Thymus (tissue), 11 donors: ENCODE results near the gene DLEC1. TPM values are rescaled to one million over a fixed set of nuclear protein-coding genes. Genes with fewer than 3 reads are reported as not detected.

Experiments used
- DNase-seq, 9 donors: peaks; one replicate each; pipeline ENCODE4 v3.0.0-alpha.2; 2013; ENCODE audit warnings: low spot score in 9 of 9, low read depth in 6 of 9, missing footprints in 1 of 9
- H3K27ac ChIP-seq, 2 donors: one replicate each; pipeline ENCODE4 v1.5.1; 2013; ENCODE audit warnings: control low read depth in 1 of 2, low read depth in 1 of 2, low read length in 1 of 2, mild to moderate bottlenecking in 1 of 2, moderate library complexity in 1 of 2
- H3K27me3 ChIP-seq, 2 donors: one replicate each; pipeline ENCODE4 v1.5.1; 2013; ENCODE audit warnings: low read length in 1 of 2; ENCODE audit not compliant: control insufficient read depth in 2 of 2, insufficient read depth in 1 of 2
- H3K36me3 ChIP-seq, 2 donors: one replicate each; pipeline ENCODE4 v1.5.1; 2013; ENCODE audit warnings: low read length in 1 of 2, mild to moderate bottlenecking in 1 of 2, moderate library complexity in 1 of 2; ENCODE audit not compliant: control insufficient read depth in 2 of 2, insufficient read depth in 2 of 2
- H3K4me1 ChIP-seq, 2 donors: one replicate each; pipeline ENCODE4 v1.5.1; 2013; ENCODE audit warnings: low read length in 2 of 2; ENCODE audit not compliant: control insufficient read depth in 2 of 2, insufficient read depth in 2 of 2
- H3K4me3 ChIP-seq, 2 donors: one replicate each; pipeline ENCODE4 v1.5.1; 2013; ENCODE audit warnings: low read length in 2 of 2, control low read depth in 1 of 2, mild to moderate bottlenecking in 1 of 2
- H3K9me3 ChIP-seq, 2 donors: one replicate each; pipeline ENCODE4 v1.5.1; 2013; ENCODE audit warnings: low read length in 1 of 2, mild to moderate bottlenecking in 1 of 2; ENCODE audit not compliant: control insufficient read depth in 2 of 2, insufficient read depth in 1 of 2
- WGBS: extraction: QIAGEN DNeasy Blood & Tissue Kit; methylation state at CpG from one replicate; pipeline ENCODE4 v1.1.7; 2013; 5-methylcytosine and 5-hydroxymethylcytosine counted together
- polyA plus RNA-seq: library from polyadenylated mRNA; stranded (reverse); fragments of 200-250 nt; gene quantifications from one replicate; pipeline ENCODE4 v1.2.3, GENCODE V29; 2013
- total RNA-seq: library from RNA; stranded (reverse); fragments of 120-200 nt; gene quantifications from one replicate; pipeline ENCODE4 v1.2.4, GENCODE V29; 2013
- donor health status: healthy.

Gene DLEC1
- total and polyA plus RNA-seq, 2 donors = 0.09 to 0.52 TPM

DNA sequence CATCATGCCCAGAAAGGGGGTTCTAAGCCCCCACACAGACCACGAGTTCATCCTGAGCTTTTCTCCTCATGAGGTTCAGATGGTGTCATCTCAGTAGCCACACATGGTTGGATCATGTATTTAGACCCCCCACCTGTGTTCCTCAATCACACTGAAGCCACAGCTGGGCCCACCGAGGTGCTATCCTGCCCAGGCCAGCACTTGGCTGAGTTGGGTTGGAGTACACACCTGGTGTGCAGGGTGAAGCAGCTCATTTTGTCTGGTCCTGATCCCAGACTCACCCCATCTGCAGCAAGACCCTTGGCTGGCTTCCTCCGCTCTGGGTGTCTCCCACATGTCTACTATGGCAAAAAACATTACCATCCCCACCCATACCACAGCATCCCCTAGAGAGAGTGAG is 56.0 kb downstream of the DLEC1 start:
- DNase-seq = no peak
- Histone ChIP-seq H3K9me3 (no peaks in the 10 kb centered on the region), H3K4me1 (no peaks in the 10 kb centered on the region), H3K36me3 (no peaks in the 10 kb centered on the region), H3K27me3 (peaks cover 0 to 2% of the 10 kb centered on the region in 2 donors), H3K4me3 (no peak overlapping the region), H3K27ac (no peak overlapping the region)
- WGBS = 96% methylated on average over 3 of the region's 3 CpGs

DNA sequence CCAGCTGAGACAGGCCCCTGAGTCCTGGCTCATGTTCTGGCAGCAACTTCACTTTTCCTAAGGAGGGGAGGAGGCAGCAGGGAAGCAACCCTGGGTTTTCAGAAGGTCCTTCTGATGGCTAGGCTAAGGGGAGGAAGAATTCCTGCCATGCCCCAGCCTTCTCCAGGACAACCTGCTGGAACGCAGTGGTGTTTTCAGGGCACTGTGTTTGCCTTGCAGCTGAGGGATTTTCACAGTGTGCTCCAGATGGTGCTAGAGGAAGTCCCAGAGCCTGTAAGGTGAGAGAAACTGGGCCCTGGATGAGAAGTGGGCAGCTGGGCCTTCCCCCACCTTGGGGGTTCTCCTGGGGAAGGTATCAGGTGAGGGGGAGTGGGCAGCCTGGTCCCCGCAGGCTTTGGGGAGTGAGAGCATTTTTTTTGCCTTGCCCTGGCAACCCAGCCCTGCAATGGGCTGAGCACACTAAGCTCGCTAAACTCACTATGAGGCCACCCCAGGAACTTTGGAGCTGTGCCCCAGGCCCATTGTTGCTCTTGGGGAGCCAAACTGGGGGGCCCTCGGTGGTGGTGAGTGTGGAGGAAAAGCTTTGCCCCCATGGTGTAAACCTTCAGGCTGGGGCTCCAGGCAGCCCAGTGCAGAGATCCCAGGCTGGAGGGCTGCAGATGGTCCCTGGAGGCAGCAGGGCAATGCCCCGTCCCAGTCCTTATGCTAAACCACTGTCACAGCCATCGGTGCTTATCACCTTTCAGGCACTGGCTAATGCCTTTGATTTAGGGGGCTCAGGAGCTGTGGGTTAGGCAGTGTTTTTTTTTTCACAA is 56.9 kb downstream of the DLEC1 start:
- Histone ChIP-seq H3K36me3 (no peaks in the 10 kb centered on the region), H3K9me3 (no peaks in the 10 kb centered on the region), H3K4me1 (no peaks in the 10 kb centered on the region), H3K4me3 (no peak overlapping the region), H3K27me3 (peaks cover 0 to 2% of the 10 kb centered on the region in 2 donors), H3K27ac (no peak overlapping the region)
- DNase-seq = no peak
- 95% methylated on average over 6 of the region's 6 CpGs for WGBS

DNA sequence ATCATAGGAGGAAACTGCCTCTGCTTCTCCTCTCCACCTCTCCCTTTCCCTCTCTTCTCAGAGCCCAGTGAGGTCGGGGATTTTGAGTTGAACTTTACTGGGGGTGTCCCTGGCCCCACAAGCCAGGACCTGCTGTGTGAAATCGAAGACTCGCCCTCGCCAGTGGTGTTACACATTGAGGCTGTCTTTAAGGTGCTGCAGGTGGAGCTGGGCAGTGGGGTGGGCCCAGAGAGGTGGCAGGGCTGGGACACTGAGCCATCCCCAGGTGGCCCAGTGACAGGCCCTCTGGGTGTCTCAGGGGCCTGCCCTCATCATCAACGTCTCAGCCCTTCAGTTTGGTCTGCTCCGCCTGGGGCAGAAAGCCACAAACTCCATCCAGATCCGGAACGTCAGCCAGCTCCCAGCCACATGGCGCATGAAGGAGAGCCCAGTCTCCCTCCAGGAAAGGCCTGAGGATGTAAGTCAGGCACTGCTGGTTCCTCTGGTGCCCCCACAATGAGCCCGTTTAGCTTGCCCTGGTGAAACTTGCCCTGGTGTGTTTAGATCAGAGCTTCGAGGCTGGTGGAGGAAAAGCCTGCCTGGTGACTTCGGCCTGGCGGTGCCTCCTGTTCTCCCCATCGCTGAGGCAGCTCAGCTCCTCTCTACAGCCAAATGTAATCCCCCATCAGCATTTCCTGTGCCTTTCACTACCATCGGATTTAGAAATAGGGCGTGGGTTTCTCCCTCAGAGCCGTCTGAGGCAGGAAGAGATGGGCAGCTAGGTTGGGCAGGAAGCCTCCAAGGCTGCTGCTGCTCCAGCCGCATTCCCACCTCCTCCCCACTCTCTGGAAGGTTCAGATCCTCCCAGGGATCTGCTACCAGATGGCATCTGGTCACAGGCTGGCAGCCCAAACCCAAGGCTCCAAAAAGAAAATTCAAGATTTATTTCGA is 58.7 kb downstream of the DLEC1 start:
- Histone ChIP-seq H3K9me3 (no peaks in the 10 kb centered on the region), H3K4me1 (no peaks in the 10 kb centered on the region), H3K4me3 (no peak overlapping the region), H3K27ac (no peak overlapping the region), H3K36me3 (no peaks in the 10 kb centered on the region), H3K27me3 (peaks cover 0 to 2% of the 10 kb centered on the region in 2 donors)
- no peak for DNase-seq
- 89% methylated on average over 19 of the region's 19 CpGs for WGBS

- DNase-seq = no peak
- Histone ChIP-seq H3K4me3 (no peak overlapping the region), H3K27ac (no peak overlapping the region), H3K9me3 (no peaks in the 10 kb centered on the region), H3K4me1 (no peaks in the 10 kb centered on the region), H3K27me3 (peaks cover 0 to 2% of the 10 kb centered on the region in 2 donors), H3K36me3 (no peaks in the 10 kb centered on the region)
- 91% methylated on average over 9 of the region's 9 CpGs for WGBS
These were observed 59.3 kb downstream of the DLEC1 start for GRCh38 chr3:38098376-38098723.

GRCh38 chr3:38099518-38099917 is 60.5 kb downstream of the DLEC1 start:
- H3K4me3 ChIP-seq = no peak overlapping the region
- H3K27ac ChIP-seq = no peak overlapping the region
- WGBS = 74% methylated on average over 5 of the region's 5 CpGs
- no peaks in the 10 kb centered on the region for H3K9me3 ChIP-seq
- H3K36me3 ChIP-seq = no peaks in the 10 kb centered on the region
- peaks cover 0 to 2% of the 10 kb centered on the region in 2 donors for H3K27me3 ChIP-seq
- no peaks in the 10 kb centered on the region for H3K4me1 ChIP-seq
- DNase-seq = no peak

GRCh38 chr3:38100498-38100897 is 61.5 kb downstream of the DLEC1 start:
- Histone ChIP-seq H3K9me3 (no peaks in the 10 kb centered on the region), H3K27ac (no peak overlapping the region), H3K36me3 (no peaks in the 10 kb centered on the region), H3K27me3 (peaks cover 0 to 2% of the 10 kb centered on the region in 2 donors), H3K4me3 (no peak overlapping the region), H3K4me1 (no peaks in the 10 kb centered on the region)
- DNase-seq = no peak
- WGBS = 87% methylated on average over 3 of the region's 3 CpGs

- Histone ChIP-seq H3K4me3 (no peak overlapping the region), H3K36me3 (no peaks in the 10 kb centered on the region), H3K4me1 (no peaks in the 10 kb centered on the region), H3K27me3 (peaks cover 0 to 2% of the 10 kb centered on the region in 2 donors), H3K9me3 (no peaks in the 10 kb centered on the region), H3K27ac (no peak overlapping the region)
- no peak for DNase-seq
- 92% methylated on average over 6 of the region's 6 CpGs for WGBS
These were observed 62.9 kb downstream of the DLEC1 start for GRCh38 chr3:38101811-38102443.

DNA sequence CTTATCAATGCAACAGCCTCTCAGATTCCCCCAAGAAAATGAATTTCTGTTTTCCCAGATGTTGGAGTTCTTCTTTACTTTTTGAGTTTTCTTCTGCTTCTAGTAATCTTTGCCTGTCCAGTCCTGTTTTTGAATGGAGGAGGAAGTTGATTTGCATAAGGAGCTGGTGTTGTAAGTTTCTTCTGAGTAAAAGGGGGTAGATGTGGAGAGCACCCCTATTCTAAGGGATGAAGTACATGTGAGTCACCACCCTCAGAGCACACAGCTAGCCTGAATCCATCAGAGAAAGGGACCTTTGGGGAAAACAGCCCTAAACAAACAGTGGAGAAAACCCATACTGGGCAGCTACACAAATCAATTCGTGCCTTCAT is 63.4 kb downstream of the DLEC1 start:
- Histone ChIP-seq H3K9me3 (no peaks in the 10 kb centered on the region), H3K4me3 (no peak overlapping the region), H3K36me3 (no peaks in the 10 kb centered on the region), H3K27me3 (peaks cover 0 to 2% of the 10 kb centered on the region in 2 donors), H3K4me1 (no peaks in the 10 kb centered on the region), H3K27ac (no peak overlapping the region)
- DNase-seq = no peak
- WGBS = 88% methylated on average over 1 of the region's 1 CpG

DNA sequence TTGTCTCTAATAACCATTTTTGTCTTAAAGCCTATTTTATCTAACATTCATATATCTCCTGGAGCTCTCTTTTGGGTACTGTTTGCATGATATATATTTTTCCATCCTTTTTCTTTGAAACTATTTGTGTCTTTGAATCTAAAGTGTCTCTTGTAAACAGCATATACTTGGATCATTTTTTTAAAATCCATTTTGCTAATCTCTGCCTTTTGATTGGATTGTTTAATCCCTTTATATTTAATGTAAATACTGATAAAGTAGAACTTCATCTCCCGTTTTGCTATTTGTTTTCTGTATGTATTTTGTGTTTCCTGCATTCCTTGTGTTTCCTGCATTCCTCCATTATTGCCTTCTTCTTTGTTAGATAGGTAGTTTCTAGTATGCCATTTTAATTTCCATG is 66.5 kb downstream of the DLEC1 start:
- 92% methylated on average over 1 of the region's 1 CpG for WGBS
- Histone ChIP-seq H3K9me3 (no peaks in the 10 kb centered on the region), H3K27me3 (no peaks in the 10 kb centered on the region), H3K4me1 (no peaks in the 10 kb centered on the region), H3K36me3 (no peaks in the 10 kb centered on the region), H3K27ac (no peak overlapping the region), H3K4me3 (no peak overlapping the region)
- no peak for DNase-seq
